HG03565 (cell line): ENCODE measurements around the gene AQP2.

Experiments
- ATAC-seq: cut with Tn5 transposase; IDR thresholded peaks from one replicate; pipeline ENCODE4 v1.9.1; 2021; ENCODE audit warnings: mild to moderate bottlenecking, moderate library complexity; ENCODE audit not compliant: unreplicated experiment

AQP2 gene

DNA sequence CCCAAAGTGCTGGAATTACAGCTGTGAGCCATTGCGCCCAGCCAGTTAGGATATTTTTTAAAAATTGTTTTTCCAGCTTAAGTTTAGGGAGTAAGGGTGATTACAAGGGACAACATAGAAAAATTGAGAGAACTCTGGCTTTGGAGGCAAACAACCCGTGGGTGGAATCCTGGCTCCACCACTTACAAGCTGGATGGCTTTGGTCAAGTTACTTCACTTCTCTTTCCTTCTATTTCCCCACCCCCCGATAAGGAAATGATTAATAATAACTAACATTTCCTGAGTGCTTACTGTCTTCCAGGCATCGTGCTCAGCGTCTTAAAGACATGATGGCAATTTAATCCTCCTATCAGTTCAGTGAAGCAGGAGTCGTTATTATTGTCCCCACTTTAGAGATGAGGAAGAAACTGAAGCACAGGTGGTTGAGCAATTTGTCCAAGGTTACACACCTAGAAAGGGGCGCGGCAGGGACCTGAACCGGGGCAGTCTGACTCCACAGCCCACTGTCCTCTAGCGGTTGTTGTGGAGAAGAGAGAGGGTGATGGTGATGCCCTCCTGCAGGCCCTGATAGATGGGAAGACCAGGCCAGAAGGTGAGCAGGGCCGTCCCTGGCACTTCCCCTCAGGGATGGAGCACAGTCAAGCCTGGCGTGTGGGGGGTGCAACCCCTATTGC is 30.2 kb upstream of the AQP2 start:
- no peak for ATAC-seq

DNA sequence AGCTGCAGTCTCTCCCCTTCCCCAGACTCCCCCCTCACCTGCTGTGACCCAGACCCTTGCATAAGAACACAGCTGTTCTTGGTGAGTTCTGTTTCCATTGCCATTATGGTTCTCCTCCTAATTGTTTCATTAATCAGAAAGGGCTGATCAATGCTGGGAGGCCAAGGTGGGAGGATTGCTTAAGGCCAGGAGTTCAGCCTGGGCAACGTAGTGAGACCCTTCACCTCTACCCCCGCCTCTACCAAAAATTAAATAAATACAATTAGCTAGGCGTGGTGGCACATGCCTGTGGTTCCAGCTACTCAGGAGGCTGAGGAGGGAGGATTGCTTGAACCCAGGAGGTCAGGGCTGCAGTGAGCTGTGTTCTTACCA is 29.6 kb upstream of the AQP2 start:
- ATAC-seq = no peak

DNA sequence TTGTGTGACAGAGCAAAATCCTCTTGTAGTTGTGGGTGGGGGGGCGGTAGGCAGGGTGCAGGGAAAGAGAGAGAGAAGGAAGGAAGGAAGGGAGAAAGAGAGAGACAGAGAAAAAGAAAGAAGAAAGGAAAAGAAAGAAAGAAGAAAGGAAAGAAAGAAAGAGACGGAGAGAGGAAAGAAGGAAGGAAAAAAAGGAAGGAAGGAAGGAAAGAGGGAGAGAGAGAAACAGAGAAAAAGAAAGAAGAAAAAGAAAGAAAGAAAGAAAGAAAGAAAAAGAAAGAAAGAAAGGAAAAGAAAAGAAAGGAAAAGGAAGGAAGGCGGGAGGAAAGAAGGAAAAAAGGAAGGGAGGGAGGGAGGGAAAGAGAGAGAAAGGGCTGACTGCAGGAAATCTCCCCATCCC is 29.2 kb upstream of the AQP2 start:
- no peak for ATAC-seq

DNA sequence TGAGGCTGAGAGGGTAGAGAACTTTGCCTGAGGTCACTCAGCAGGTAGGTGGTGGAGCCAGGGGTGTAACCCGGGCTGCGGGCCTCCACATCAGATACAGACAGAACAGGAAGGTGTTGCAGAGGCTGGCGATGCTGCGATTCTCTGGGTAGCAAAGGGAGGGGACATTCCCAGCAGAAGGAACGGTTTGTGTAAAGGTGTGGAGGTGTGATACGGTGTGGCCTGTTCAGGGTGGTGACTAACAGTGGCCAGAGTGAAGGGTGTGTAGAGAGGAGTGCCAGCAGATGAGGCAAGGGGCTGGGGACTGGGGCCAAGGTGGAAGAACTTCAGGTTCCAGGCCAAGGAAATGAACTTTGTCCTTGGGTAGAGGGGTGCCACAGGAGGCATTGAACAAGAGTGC is 28.6 kb upstream of the AQP2 start:
- ATAC-seq = no peak

DNA sequence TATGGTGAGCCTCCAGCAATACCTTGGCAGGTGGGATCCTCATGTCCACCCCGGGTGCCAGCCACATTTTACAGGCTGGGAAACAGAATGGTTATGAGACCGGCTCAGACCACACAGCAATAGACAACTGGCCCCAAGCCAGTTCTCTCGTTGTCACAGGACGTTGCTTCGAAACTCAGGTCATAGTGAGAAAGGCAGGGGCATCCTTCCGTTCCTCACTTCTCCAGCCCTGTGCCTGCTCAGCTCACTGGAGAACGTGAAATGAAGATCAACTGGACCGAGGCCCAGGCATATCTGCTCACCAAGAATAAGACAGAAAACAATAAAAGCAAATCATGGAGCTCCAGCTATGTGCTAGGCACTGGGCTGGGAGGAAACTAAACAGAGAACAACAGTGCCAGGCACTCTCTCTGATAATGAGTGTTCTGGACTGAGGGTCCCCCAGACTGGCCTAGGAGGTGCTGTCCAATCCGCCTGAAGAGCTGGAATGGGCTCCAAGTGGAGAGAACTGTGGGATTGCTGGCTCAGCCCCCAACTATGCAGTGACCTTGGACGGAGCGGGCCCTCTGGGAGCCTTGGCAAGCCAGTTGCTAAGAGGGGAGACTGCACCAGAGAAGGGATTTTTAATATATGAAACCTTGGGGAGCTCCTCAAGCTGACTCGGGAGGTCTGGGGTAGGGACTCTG is 28.0 kb upstream of the AQP2 start:
- ATAC-seq = no peak

DNA sequence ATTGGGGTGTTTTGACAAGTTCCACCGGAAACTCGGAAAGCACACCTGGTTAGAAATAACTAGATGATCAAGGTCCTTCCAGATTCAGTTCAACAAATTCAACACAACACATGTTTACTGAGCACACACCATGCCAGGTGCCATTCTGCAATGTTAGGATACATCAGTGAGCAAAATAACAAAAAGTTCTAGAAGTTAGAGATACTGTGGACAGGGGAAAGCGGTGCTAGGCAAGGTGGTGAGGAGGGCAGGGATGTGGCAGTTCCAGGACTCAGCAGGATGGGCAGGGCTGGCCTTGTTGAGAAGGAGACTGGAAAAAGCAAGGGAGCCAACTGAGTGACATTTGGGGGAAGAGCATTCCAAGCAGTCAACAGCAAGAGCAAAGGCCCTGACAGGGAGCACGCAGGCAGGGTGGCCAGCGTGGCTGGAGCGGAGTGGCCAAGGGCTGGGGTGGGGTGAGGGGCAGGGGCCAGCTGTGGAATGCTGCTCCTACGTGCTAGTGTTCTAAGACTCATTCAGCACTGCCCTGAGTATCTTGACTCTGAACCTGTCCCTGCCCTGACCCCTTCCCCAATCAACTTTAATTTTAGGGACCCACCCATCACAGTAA is 27.4 kb upstream of the AQP2 start:
- no peak for ATAC-seq

DNA sequence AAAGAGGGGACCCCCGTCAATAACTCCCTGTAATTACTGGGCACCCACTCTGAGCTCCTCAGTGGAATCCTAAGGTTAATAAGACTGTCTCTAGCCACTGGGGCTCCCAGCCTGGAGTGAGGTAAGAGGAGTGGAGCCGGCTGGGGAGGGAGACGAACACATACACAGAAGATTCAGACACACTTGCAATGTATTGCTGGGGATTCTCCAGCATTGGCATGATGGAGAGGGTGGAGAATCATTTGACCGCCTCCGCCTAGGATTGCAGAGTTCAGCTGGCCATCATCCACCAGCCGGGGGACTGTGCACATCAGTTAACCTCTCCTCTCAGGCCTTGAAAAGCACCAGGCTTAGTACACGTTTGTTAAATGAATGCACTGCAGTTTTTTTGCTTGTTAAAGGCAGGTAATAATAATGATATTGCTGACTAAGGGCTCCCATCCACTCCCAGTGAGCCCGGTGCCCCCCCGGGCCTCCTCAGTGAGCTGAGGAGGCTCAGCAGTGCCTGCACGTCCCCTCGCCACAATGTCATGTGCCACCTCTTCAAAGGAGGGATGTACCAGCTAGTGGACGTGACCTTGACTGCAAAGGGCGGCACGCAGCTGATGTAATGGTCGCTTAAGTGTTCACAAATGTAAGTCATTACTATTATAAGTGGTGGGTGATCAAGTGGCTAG is 26.5 kb upstream of the AQP2 start:
- ATAC-seq = no peak

DNA sequence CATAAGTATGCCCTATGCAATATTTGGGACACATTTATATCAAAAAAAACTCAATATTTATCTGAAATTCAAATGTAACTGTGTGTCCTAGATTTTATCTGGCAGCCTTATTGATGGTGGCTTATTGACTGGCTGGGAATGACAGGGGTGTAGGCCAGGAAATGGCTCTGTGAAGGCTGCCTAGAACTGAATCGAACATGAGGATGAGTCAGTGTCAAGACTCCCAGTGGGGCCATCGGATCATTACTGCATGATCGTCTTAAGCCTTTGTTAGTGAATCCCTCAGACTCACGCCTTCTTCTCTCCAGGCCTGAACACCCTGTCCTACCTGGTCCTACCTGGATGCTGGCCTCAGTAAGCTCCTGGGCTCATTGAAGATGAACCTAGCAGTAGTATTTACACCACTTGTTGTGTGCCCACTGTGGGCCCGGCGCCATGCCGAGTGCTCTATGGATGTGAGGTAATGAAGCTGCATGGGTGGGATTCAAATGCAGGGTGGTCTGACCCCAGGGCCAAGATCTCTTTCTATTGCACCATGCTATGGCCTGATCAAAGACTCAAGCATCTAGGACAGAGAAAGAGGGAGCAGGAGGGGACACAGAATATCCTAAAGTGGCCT is 25.8 kb upstream of the AQP2 start:
- no peak for ATAC-seq

DNA sequence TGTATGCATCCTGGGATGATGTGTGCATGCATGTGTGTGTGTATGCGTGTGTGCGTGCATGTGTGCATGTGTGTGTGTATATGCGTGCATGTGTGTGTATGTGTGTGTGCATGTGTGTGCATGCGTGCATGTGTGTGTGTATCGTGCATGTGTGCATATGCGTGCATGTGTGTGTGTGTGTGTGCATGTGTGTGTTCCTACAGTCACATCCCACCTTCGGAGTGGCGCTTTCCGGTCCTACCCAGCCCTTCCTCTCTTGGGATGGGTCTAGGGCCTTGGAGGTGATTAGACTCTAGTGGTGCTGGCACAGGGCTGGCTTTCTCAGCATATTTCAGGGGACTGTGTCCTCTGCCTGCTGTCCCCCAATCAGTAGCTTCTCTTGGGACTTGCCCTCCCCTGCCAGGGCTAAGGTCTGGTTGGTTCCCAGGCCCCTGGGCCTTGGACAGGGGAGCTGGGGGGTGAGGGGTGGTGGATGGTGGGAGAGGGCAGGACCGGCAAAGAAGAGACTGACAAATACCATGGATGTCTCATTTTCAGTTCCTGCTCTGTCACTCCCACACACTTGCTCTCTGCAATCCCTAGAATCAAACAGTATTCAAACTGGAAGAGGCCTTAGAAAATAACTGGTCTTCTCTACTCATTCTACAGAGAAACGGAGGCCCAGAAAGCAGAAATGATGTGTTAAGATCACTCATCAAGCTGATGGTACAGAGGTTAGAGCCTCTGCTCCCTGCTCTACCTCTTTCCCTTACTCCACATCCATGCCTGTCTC is 24.9 kb upstream of the AQP2 start:
- no peak for ATAC-seq

DNA sequence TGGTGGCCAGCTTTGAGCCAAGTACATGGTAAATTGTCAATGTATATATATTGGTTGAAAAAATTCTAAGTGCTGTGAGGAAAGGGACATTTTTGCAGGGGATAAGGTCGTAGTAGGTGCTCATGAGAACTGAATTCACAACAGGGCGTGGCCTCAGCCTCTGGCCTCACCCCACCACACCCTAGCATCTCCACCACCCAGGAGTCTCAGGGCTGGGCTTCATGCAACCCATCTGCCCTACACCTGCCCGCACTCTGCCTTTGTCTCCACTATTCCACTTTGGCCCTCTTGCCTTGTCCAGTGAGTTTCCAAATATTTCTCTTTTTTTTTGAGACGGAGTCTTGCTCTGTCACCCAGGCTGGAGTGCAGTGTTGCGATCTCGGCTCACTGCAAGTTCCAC is 22.1 kb upstream of the AQP2 start:
- ATAC-seq = no peak

DNA sequence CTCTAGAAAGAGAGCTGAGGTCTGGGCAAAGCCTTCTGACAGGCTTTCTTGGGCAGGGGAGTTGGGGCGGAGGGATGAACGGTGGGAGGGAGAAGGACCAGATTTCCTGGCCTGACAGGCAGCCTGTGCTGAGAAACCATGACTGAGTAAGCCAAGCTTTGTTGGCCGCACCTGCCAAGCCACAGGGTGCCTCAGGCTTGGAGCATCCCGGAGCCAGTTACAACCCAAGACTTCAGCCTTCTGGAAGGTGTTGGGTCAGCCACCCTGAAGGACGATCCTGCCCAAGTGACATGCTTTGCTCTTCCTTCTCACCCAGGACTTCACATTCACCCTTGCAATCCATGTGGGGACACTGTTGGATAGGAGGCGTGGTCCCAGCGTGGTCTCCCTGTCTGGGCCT is 21.0 kb upstream of the AQP2 start:
- ATAC-seq = no peak

DNA sequence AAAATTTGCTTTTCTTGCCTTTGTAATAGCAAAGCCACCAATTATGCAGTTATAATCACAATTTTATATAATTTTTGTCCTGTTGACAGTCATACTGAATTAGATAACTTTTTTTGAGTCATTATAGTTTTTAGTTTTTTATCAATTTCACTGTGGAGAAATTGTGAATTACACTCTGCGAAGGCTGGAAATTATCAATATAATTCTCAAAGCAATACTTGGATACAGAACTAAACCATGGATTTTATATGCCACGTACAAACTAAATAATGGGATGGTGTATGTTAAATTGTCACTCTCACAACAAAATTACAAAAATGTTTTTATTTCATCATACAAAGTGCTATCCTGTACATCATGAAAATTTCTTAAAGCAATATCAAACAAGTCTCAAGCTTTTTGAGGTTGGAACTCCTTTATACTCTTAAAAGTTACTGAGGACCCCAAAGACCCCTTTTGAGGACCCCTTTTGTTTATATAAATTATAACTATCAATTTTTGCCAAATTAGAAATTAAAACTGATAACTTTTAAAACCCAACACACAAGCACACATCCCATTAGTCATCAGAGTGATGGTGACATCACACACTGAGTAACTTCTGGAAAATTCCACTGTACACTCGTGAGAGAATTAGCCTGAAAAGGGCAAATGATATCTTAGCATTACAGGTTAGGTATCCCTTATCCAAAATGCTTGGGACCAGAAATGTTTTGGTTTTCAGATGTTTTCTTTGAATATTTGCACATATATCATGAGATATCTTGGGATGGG is 19.8 kb upstream of the AQP2 start:
- ATAC-seq = no peak

DNA sequence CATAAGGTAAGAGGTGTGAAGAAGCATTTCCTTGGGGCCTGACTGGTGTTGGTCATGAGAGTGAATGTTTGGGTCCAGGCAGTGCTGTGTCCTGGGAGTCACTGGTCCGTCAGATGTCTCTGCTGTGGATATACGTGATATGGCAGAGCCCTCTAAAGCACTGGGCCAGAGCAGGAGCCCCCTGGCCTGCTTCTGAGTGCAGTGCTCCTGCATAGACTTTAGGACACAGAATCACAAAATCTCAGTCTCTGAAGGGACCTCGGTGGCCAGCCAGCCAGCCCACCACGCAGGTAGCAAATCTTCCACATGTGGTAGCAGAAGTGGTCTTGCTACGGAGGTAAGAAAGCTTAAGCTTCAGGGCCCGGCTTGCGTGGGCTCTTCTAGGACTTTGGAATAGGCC is 18.5 kb upstream of the AQP2 start:
- ATAC-seq = no peak

DNA sequence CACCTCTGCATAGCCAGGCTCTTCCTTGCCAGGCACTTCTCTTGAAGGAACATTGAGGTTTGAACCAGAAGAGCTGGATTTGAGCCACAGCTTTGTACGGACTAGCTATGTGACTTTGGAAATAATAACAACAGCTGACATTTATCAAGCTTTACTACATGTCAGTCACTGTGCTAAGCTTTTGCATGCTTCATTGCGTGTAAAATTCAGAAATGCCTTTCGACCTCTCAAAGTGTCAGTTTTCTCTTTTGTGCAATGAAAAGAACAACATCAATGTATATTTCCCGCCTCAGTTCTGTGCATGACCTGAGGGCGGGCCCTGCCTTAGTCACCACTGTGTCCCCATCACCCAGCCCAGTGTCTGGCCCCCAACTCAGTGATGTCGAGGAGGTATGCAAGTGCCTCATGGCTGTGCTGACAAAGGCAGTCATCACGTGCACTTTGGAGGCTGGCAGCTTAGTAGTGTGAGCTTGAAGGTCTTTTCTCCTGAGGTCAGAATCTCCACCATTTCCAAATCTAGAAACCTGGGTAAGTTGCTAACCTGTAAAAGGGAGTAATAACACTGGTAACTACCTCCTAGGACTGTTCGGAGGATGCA is 17.9 kb upstream of the AQP2 start:
- no peak for ATAC-seq

DNA sequence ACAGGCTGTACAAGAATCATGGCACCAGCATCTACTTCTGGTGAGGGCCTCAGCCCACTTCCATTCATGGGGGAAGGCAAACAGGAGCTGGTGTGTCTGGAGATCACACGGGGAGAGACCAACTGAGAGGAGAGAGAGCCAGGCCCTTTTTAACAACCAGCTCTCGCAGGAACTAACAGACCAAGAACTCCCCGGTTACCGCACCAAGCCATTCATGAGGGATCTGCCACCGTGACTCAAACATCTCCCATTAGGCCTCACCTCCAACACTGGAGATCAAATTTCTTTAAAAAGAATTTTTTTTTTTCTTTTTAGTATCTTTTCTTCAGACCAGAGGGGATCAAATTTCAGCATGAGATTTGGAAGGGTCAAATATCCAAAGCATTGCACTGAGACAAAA is 16.7 kb upstream of the AQP2 start:
- no peak for ATAC-seq

DNA sequence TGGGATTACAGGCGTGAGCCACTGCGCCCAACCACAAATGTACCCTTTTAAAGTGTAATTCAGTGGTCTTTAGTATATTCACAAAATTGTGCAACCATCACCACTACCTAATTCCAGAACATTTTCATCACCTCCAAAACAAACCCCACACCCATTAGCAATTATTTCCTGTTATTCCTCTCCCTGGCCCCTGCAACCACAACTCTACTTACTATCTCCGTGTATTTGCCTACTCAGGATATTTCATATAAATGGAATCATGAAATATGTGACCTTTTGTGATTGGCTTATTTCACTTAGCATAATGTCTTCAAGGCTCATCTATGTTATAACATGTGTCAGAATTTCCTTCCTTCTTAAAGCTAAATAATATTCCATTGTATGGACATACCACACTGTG is 16.0 kb upstream of the AQP2 start:
- ATAC-seq = no peak

DNA sequence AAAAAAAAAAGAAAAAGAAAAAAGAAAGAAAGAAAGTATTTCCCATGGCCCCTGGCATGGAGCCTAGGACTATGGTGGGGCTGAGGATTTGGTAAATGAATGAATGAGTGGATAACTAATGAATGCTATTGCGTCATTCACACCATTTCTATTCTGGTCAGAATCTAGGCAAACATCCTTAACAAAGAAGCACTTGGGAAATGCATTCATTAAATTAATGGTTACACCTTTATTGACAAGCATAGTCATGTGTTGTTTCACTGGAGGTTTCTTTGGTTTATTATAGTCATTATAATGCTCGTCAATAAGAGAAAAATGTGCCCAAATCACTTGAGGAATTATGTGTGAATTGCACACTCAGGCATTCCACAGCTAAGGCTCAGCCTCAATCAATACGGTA is 13.6 kb upstream of the AQP2 start:
- no peak for ATAC-seq

DNA sequence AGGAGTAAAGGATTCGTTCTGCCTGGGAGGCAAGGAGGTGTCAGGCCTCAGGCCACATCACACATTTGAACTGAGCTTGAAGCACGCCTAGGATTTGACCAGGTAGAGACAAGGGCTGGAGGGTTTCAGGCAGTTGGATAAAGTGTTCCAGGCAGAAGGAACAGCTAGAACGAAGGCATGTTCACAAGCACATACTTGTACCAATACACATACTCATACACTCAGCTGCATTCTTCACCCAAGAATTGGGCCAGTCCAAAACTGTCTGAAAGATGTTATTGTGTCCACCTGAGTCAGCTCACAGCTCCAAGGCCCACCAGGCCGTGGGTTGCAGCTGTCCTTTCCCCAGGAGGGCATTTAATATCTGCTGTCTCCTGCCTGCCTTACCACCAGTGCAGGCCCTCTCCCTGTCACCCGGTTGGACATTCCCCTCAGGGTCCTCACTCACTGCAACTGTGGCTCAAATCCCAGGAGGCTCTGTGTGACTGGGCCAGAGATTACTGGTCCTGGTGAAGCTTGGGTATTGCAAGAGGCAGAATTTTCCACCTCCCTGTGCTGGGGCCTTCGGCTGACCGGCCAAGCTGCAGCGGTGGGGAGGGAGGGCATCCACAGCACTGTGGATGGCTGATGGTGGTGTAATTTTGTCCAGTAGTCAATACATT is 12.8 kb upstream of the AQP2 start:
- no peak for ATAC-seq

DNA sequence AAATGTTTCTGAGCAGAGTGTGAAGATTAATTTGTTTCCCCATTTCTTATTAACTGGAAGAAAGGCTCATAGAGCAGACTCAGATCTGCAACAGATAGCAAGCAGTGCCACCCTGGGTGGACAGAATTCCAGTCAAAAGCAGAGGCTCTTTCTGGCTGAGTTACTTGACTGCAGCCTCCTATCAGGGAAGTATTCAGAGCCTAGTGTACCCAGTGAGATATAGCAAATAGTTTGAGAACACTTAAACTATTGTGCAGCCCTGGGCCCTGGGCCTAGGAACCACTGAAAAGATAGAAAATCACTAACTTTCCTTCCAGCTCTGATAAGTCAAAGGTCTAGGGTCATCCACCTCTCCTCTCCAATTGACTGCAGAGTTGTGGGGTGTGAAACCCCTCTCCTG is 11.2 kb upstream of the AQP2 start:
- no peak for ATAC-seq
